Measurements from ENCODE around the gene IDUA.
"Not testable (repeated sequence)": the region's sequence is repeated elsewhere in the genome, so short reads cannot be mapped to it uniquely, and the experiment has no call there.

The IDUA gene

GRCh38 chr4:1047976-1048772, 61.3 kb downstream of the IDUA start:
- DNase-seq, result no peak

GRCh38 chr4:1048773-1049590, 62.1 kb downstream of the IDUA start:
- DNase-seq, result no peak

DNA sequence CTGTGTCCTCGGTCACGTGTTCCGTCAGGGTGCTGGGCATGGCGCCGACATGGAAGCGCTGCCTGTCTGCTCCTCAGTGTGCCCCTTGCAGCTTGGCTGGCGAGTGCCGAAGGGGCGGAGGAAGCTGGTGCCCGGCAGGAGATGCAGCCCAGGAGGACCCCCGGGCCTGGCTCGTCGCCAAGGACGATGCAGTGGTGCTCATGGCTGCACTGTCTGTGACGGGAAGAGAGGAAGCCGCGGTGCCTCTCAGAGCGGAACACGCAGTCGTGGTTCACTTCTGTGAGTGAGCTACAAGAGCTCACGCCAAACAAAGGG, 62.7 kb downstream of the IDUA start:
- no peak for DNase-seq

- DNase-seq, result no peak
Measured at GRCh38 chr4:1050486-1051213, 63.8 kb downstream of the IDUA start.

GRCh38 chr4:1051472-1051871, 64.6 kb downstream of the IDUA start:
- no peak for DNase-seq

DNA sequence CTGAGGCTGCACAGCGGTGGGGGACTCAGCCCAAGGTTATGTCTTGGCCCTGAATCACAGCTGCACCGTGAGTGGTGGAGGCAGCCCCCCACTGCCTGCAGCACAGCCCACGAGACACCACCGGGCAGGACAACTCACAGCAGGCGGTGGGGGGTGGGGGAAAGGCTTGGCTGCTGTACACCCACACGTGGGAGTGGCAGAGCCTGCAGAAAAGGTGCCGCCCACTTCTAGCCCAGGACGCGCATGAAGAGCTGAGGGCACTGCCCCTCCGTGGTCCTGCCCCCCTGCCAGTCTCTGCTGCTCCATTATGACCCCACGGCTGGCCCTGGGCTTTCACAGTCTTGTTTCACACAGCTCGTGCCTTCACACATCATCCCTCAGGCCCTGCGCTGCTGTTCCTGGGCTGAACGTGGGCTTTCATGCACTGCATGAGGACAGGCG, 65.4 kb downstream of the IDUA start:
- no peak for DNase-seq

- no peak for DNase-seq
Measured at GRCh38 chr4:1053080-1053661, 66.3 kb downstream of the IDUA start.

DNA sequence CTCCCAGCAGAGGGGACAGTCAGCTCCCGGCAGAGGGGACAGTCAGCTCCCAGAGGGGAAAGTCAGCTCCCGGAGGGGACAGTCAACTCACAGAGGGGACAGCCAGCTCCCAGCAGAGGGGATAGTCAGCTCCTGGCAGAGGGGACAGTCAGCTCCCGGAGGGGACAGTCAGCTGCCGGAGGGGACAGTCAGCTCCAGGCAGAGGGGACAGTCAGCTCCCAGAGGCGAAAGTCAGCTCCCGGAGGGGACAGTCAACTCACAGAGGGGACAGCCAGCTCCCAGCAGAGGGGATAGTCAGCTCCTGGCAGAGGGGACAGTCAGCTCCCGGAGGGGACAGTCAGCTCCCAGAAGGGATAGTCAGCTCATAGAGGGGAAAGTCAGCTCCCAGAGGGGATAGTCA, 67.0 kb downstream of the IDUA start:
- DNase-seq, result not testable (repeated sequence)
